HepG2 (cell line): ENCODE data around the gene SPX. TPM values are rescaled to one million over a fixed set of nuclear protein-coding genes. Genes with fewer than 3 reads are reported as not detected.

ENCODE experiments used
- ATAC-seq: fragments of 200-7000 bp; cut with Tn5 transposase; 3 replicates; pipeline ENCODE4 v1.9.1; 2020; ENCODE audit warnings: mild to moderate bottlenecking, moderate library complexity
- BruUV-seq: library from RNA; stranded (reverse); fragments of 400-500 nt; replicated peaks from 2 replicates; lab custom pipeline; 2021; lab: Mats Ljungman, UMichigan
- CTCF ChIA-PET: fragments of 300-600 bp; formaldehyde crosslinking; extraction: SDS; loops from one replicate; lab custom pipeline; 2021; ENCODE audit warnings: low total read pairs, inconsistent platforms, low intra/inter-chr PET ratio; lab: Yijun Ruan, JAX
- POLR2A ChIA-PET: fragments of 350-600 bp; sonication (Branson Sonifier 250); formaldehyde crosslinking; loops from one replicate; lab custom pipeline; 2020; ENCODE audit warnings: antibody characterized with exemption, inconsistent platforms; lab: Yijun Ruan, JAX
- DNase-seq: peaks from one replicate; pipeline ENCODE4 v3.0.0-alpha.2; 2015; ENCODE audit warnings: low spot score
- FAIRE-seq: peaks from 3 replicates; lab custom pipeline; 2011; peaks lifted over from hg19 to GRCh38; lab: Jason Lieb, UNC
- H2AFZ ChIP-seq: one replicate; pipeline ENCODE4 v1.6.1; 2011; ENCODE audit warnings: low read length, inconsistent platforms
- H3K27ac ChIP-seq: fragments of 300-600 bp; 3 replicates; pipeline ENCODE4 v1.8.0; 2011; ENCODE audit warnings: mixed run types, mild to moderate bottlenecking, mixed read lengths, low read length, inconsistent platforms; ENCODE audit not compliant: insufficient read depth; ENCODE audit errors: extremely low read length
- H3K27me3 ChIP-seq, 2 experiments: fragments of 200-600 bp in 1 of 2; 2 replicates in 1 of 2; 3 replicates in 1 of 2; pipeline versions ENCODE4 v1.6.0 to v1.8.0; 2011; ENCODE audit warnings: low read length in 2 of 2, mild to moderate bottlenecking in 2 of 2, moderate library complexity in 2 of 2, inconsistent platforms in 1 of 2; ENCODE audit not compliant: insufficient read depth in 2 of 2, control insufficient read depth in 1 of 2
- H3K36me3 ChIP-seq, 2 experiments: fragments of 200-600 bp in 1 of 2; replicated peaks in 1 of 2; 2 replicates in 1 of 2; 3 replicates in 1 of 2; pipeline versions ENCODE4 v1.5.1 to v1.8.0; 2011; ENCODE audit warnings: low read length in 2 of 2, inconsistent platforms in 1 of 2; ENCODE audit not compliant: insufficient read depth in 2 of 2, control insufficient read depth in 1 of 2
- H3K4me1 ChIP-seq: 2 replicates; pipeline ENCODE4 v1.5.1; 2012; ENCODE audit warnings: low read length, inconsistent platforms; ENCODE audit not compliant: insufficient read depth
- H3K4me2 ChIP-seq: 2 replicates; pipeline ENCODE4 v1.6.0; 2011; ENCODE audit warnings: low read depth, low read length, inconsistent platforms
- H3K4me3 ChIP-seq, 3 experiments: fragments of 200-600 bp in 1 of 3; sonication (generic), shearing (Covaris generic) in 1 of 3; replicated peaks in 1 of 3; 2 replicates each; pipeline ENCODE4 v1.5.1; 2011 to 2016; ENCODE audit warnings: low read length in 3 of 3, inconsistent platforms in 2 of 3, low read depth in 2 of 3, mild to moderate bottlenecking in 2 of 3, control low read depth in 1 of 3, mixed read lengths in 1 of 3; ENCODE audit not compliant: insufficient read depth in 1 of 3
- H3K79me2 ChIP-seq: one replicate; pipeline ENCODE4 v1.6.1; 2011; ENCODE audit warnings: low read length, inconsistent platforms; ENCODE audit not compliant: insufficient read depth
- H3K9ac ChIP-seq: 2 replicates; pipeline ENCODE4 v1.6.0; 2011; ENCODE audit warnings: mild to moderate bottlenecking, low read depth, low read length, inconsistent platforms; ENCODE audit not compliant: insufficient read depth
- H3K9me3 ChIP-seq: 2 replicates; pipeline ENCODE4 v1.5.1; 2012; ENCODE audit warnings: mild to moderate bottlenecking, low read length
- H4K20me1 ChIP-seq: 2 replicates; pipeline ENCODE4 v1.6.0; 2011; ENCODE audit warnings: inconsistent platforms, mild to moderate bottlenecking, low read length, moderate library complexity; ENCODE audit not compliant: insufficient read depth
- HNF4G ChIP-seq, 2 experiments: sonication (generic) in 1 of 2; formaldehyde crosslinking in 1 of 2; IDR thresholded peaks; 2 replicates each; pipeline versions ENCODE4 v1.4.0 to v1.6.1; 2011 to 2020; ENCODE audit warnings: borderline replicate concordance in 2 of 2, low read depth in 2 of 2, mild to moderate bottlenecking in 2 of 2, low read length in 1 of 2, missing genetic modification reagents in 1 of 2, moderate library complexity in 1 of 2
- PCBP1 ChIP-seq: fragments of 200-400 bp; formaldehyde crosslinking; IDR thresholded peaks from 2 replicates; pipeline ENCODE4 v1.6.1; 2017; ENCODE audit warnings: mild to moderate bottlenecking, low read depth, low read length, borderline replicate concordance
- SMARCC2 ChIP-seq: fragments of 450-650 bp; IDR thresholded peaks from 2 replicates; pipeline ENCODE4 v1.6.1; 2017; ENCODE audit warnings: antibody characterized with exemption, mild to moderate bottlenecking
- SRSF4 ChIP-seq: fragments of 200-400 bp; formaldehyde crosslinking; IDR thresholded peaks from one replicate; pipeline ENCODE4 v1.6.1; 2018; ENCODE audit warnings: mild to moderate bottlenecking, low read depth, low read length, moderate library complexity; ENCODE audit not compliant: poor library complexity, severe bottlenecking
- SUZ12 ChIP-seq: fragments of 150-350 bp; IDR thresholded peaks from 2 replicates; pipeline ENCODE4 v1.6.1; 2014; ENCODE audit warnings: low read depth, low read length
- ZMYM3 ChIP-seq: sonication (generic); formaldehyde crosslinking; IDR thresholded peaks from 2 replicates; pipeline ENCODE4 v1.5.1; 2020; ENCODE audit warnings: mild to moderate bottlenecking, missing genetic modification reagents
- ZNF605 ChIP-seq: sonication (generic); formaldehyde crosslinking; IDR thresholded peaks from 2 replicates; pipeline ENCODE4 v1.8.0; 2022; ENCODE audit warnings: mild to moderate bottlenecking, missing genetic modification reagents
- ZNF746 ChIP-seq: sonication (generic); formaldehyde crosslinking; IDR thresholded peaks from 2 replicates; pipeline ENCODE4 v1.8.0; 2022; ENCODE audit warnings: mild to moderate bottlenecking, missing genetic modification reagents
- ZSCAN31 ChIP-seq: sonication (generic); formaldehyde crosslinking; IDR thresholded peaks from 2 replicates; pipeline ENCODE4 v1.5.0; 2020; ENCODE audit warnings: low read depth, mild to moderate bottlenecking, missing genetic modification reagents
- WGBS: methylation state at CpG from one replicate; pipeline ENCODE4 v1.1.6; 2017; ENCODE audit warnings: low lambda C conversion rate; 5-methylcytosine and 5-hydroxymethylcytosine counted together
- in situ Hi-C: cut with HindIII; loops from 2 replicates; pipeline ENCODE4 v1.10.0; 2017; ENCODE audit warnings: low pct_unique_long_range_greater_than_20kb; ENCODE audit not compliant: extremely low pct_ligation_motif_present
- intact Hi-C: fragments of 100-400 bp; cut with micrococcal nuclease; formaldehyde crosslinking; loops from one replicate; pipeline ENCODE4 v1.10.0; 2022; ENCODE audit not compliant: unreplicated experiment
- polyA plus RNA-seq, 8 experiments: library from polyadenylated mRNA; depleted of rRNA in 3 of 8; stranded (reverse) in 7 of 8; unstranded in 1 of 8; fragments of >200 nt; fragmentation: Illumina TruSeq in 4 of 8; extraction: Trizol in 4 of 8; gene quantifications; 2 replicates each; pipeline versions ENCODE4 v1.2.1 to v1.2.3, GENCODE V29; 2011 to 2016; ENCODE audit warnings: low read depth in 4 of 8, missing spikeins in 1 of 8, mixed read lengths in 1 of 8; ENCODE audit not compliant: insufficient read depth in 1 of 8
- total RNA-seq, 5 experiments: library from RNA; depleted of rRNA; stranded (reverse); fragments of >200 nt; fragmentation: Illumina TruSeq; extraction: Trizol; gene quantifications; 2 replicates each; pipeline ENCODE4 v1.2.3, GENCODE V29; 2016; ENCODE audit warnings: low read depth in 1 of 5
- TF ChIP-seq, protein P1 (sequence below): sonication (generic); formaldehyde crosslinking; conservative IDR thresholded peaks from 2 replicates; pipeline ENCODE4 v1.8.0; 2022; ENCODE audit warnings: missing genetic modification reagents
- TF ChIP-seq, protein P2 (sequence below): IDR thresholded peaks from 2 replicates; pipeline ENCODE4 v1.6.1; 2016; ENCODE audit warnings: missing compliant biosample characterization, missing genetic modification reagents, borderline replicate concordance
- TF ChIP-seq, protein P3 (sequence below): sonication (generic); formaldehyde crosslinking; IDR thresholded peaks from 2 replicates; pipeline ENCODE4 v1.4.0; 2020; ENCODE audit warnings: missing genetic modification reagents, borderline replicate concordance
- TF ChIP-seq, protein P4 (sequence below): IDR thresholded peaks from 2 replicates; pipeline ENCODE4 v1.6.1; 2016; ENCODE audit warnings: low read depth, borderline replicate concordance
- TF ChIP-seq, protein P5 (sequence below): IDR thresholded peaks from 2 replicates; pipeline ENCODE4 v1.6.1; 2016

Gene SPX
- total and polyA plus RNA-seq, 2 of the 13 experiments (the other 11 are each of a cell fraction or from before 2014, with no cell fraction given) = 0.07 to 0.16 TPM

DNA sequence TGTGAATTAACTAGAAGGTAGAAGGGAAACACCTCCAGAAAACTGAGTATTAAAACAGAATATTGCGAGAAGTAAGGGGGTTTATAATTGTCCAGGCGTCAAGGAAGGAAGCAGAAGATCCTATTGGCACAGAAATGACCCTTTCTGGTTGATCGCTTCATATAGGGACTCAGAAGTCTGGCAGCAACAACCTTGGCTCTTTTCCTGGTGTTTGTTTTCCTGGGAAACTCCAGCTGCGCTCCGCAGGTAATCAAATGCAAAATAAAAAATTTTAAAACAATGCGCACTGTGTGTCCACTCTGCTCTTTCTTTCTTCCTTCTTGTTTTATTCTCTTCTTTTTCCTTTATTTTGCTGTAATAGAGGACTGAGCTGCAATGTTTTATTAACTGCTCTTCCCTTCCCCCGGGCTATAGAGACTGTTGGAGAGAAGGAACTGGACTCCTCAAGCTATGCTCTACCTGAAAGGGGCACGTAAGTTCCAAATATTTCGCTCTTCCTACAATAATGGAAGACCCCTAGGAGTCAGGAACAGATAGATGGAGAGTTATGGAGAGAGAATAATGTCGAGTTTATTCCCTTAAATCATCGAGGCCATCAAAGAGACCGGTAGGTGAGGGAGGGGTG is 737 bp downstream of the SPX start:
- ATAC-seq (peak; percentile 10; the same call in 2 of the 3 replicates), DNase-seq (no peak), FAIRE-seq (no peak)
- in situ Hi-C loops (no loop called here), intact Hi-C loops (no loop called here)
- ChIA-PET POLR2A (no interaction called here), CTCF (no interaction called here)
- Histone ChIP-seq H3K36me3 (no peaks in the 10 kb centered on the region), H3K4me1 (peaks cover 12% of the 10 kb centered on the region), H4K20me1 (no peaks in the 10 kb centered on the region), H3K9me3 (no peaks in the 10 kb centered on the region), H3K9ac (no peak overlapping the region), H3K4me2 (peak overlapping the region; percentile 84), H3K27ac (no peak overlapping the region), H3K27me3 (peaks cover 0 to 23% of the 10 kb centered on the region in 2 experiments; a peak in 3 of 5 replicates), H2AFZ (no peak overlapping the region), H3K4me3 (peak overlapping the region in 2 of 3 experiments; percentile 63 to 77; a peak in 4 of 6 replicates), H3K79me2 (no peaks in the 10 kb centered on the region)
- BruUV-seq = no TSS peak
- WGBS = 20% methylated on average over 12 of the region's 12 CpGs
- TF ChIP-seq ZSCAN31 (CRISPR knock-in tag) (no peak), ZNF605 (CRISPR knock-in tag) (no peak), PCBP1 (no peak), SMARCC2 (no peak), ZNF746 (CRISPR knock-in tag) (no peak), HNF4G (IDR thresholded peaks at IDR 0.05; ENCODE audit: borderline replicate concordance, low read depth, low read length) (no peak), HNF4G (CRISPR knock-in tag; IDR thresholded peaks at IDR 0.05; ENCODE audit: borderline replicate concordance, low read depth) (no peak), SUZ12 (no peak), SRSF4 (no peak), ZMYM3 (CRISPR knock-in tag) (no peak)
- TF ChIP-seq, protein P1, sequence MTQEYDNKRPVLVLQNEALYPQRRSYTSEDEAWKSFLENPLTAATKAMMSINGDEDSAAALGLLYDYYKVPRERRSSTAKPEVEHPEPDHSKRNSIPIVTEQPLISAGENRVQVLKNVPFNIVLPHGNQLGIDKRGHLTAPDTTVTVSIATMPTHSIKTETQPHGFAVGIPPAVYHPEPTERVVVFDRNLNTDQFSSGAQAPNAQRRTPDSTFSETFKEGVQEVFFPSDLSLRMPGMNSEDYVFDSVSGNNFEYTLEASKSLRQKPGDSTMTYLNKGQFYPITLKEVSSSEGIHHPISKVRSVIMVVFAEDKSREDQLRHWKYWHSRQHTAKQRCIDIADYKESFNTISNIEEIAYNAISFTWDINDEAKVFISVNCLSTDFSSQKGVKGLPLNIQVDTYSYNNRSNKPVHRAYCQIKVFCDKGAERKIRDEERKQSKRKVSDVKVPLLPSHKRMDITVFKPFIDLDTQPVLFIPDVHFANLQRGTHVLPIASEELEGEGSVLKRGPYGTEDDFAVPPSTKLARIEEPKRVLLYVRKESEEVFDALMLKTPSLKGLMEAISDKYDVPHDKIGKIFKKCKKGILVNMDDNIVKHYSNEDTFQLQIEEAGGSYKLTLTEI (CRISPR knock-in tag) = no peak
- TF ChIP-seq, protein P2, sequence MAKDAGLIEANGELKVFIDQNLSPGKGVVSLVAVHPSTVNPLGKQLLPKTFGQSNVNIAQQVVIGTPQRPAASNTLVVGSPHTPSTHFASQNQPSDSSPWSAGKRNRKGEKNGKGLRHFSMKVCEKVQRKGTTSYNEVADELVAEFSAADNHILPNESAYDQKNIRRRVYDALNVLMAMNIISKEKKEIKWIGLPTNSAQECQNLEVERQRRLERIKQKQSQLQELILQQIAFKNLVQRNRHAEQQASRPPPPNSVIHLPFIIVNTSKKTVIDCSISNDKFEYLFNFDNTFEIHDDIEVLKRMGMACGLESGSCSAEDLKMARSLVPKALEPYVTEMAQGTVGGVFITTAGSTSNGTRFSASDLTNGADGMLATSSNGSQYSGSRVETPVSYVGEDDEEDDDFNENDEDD (CRISPR knock-in tag) = no peak
- TF ChIP-seq, protein P3, sequence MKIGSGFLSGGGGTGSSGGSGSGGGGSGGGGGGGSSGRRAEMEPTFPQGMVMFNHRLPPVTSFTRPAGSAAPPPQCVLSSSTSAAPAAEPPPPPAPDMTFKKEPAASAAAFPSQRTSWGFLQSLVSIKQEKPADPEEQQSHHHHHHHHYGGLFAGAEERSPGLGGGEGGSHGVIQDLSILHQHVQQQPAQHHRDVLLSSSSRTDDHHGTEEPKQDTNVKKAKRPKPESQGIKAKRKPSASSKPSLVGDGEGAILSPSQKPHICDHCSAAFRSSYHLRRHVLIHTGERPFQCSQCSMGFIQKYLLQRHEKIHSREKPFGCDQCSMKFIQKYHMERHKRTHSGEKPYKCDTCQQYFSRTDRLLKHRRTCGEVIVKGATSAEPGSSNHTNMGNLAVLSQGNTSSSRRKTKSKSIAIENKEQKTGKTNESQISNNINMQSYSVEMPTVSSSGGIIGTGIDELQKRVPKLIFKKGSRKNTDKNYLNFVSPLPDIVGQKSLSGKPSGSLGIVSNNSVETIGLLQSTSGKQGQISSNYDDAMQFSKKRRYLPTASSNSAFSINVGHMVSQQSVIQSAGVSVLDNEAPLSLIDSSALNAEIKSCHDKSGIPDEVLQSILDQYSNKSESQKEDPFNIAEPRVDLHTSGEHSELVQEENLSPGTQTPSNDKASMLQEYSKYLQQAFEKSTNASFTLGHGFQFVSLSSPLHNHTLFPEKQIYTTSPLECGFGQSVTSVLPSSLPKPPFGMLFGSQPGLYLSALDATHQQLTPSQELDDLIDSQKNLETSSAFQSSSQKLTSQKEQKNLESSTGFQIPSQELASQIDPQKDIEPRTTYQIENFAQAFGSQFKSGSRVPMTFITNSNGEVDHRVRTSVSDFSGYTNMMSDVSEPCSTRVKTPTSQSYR = no peak
- TF ChIP-seq, protein P4, sequence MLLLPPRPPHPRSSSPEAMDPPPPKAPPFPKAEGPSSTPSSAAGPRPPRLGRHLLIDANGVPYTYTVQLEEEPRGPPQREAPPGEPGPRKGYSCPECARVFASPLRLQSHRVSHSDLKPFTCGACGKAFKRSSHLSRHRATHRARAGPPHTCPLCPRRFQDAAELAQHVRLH (CRISPR knock-in tag) = no peak
- TF ChIP-seq, protein P5, sequence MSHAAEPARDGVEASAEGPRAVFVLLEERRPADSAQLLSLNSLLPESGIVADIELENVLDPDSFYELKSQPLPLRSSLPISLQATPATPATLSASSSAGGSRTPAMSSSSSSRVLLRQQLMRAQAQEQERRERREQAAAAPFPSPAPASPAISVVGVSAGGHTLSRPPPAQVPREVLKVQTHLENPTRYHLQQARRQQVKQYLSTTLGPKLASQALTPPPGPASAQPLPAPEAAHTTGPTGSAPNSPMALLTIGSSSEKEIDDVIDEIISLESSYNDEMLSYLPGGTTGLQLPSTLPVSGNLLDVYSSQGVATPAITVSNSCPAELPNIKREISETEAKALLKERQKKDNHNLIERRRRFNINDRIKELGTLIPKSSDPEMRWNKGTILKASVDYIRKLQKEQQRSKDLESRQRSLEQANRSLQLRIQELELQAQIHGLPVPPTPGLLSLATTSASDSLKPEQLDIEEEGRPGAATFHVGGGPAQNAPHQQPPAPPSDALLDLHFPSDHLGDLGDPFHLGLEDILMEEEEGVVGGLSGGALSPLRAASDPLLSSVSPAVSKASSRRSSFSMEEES (CRISPR knock-in tag) = no peak
